SK-N-MC (cell line): Measurements from ENCODE around the gene MYH4.

ENCODE experiments used
- DNase-seq: peaks from one replicate; pipeline ENCODE4 v3.0.0-alpha.2; 2011; ENCODE audit warnings: low read depth, low spot score
- H3K27ac ChIP-seq: fragments of 200-600 bp; sonication (generic); 2 replicates; pipeline ENCODE4 v1.5.1; 2016; ENCODE audit warnings: mixed run types
- H3K36me3 ChIP-seq: fragments of 200-600 bp; sonication (generic); 2 replicates; pipeline ENCODE4 v1.6.1; 2017; ENCODE audit warnings: antibody characterized with exemption, low read length, mixed read lengths; ENCODE audit not compliant: insufficient read depth
- H3K4me3 ChIP-seq: fragments of 200-600 bp; sonication (generic); 2 replicates; pipeline ENCODE4 v1.5.1; 2016
- H3K9ac ChIP-seq: fragments of 200-600 bp; sonication (generic); 2 replicates; pipeline ENCODE4 v1.8.0; 2017; ENCODE audit warnings: mixed run types, mixed read lengths; ENCODE audit not compliant: insufficient read length
- H3K9me3 ChIP-seq: fragments of 200-600 bp; sonication (generic); 2 replicates; pipeline ENCODE4 v1.6.1; 2017; ENCODE audit warnings: low read depth, mild to moderate bottlenecking, antibody characterized with exemption, low read length, moderate library complexity, mixed read lengths
- EZH2 ChIP-seq: fragments of 200-600 bp; sonication (generic); IDR thresholded peaks from one replicate; pipeline ENCODE4 v1.6.1; 2017; ENCODE audit warnings: antibody characterized with exemption
- FOXP2 ChIP-seq: optimal IDR thresholded peaks from 2 replicates; pipeline ENCODE3; 2011; ENCODE audit warnings: mild to moderate bottlenecking, moderate library complexity; ENCODE audit not compliant: insufficient read depth; ENCODE audit errors: extremely low read length, control extremely low read depth
- POLR2AphosphoS5 ChIP-seq: IDR thresholded peaks from 2 replicates; pipeline ENCODE4 v1.6.1; 2012; ENCODE audit warnings: mild to moderate bottlenecking, low read depth, low read length, borderline replicate concordance

Gene MYH4

DNA sequence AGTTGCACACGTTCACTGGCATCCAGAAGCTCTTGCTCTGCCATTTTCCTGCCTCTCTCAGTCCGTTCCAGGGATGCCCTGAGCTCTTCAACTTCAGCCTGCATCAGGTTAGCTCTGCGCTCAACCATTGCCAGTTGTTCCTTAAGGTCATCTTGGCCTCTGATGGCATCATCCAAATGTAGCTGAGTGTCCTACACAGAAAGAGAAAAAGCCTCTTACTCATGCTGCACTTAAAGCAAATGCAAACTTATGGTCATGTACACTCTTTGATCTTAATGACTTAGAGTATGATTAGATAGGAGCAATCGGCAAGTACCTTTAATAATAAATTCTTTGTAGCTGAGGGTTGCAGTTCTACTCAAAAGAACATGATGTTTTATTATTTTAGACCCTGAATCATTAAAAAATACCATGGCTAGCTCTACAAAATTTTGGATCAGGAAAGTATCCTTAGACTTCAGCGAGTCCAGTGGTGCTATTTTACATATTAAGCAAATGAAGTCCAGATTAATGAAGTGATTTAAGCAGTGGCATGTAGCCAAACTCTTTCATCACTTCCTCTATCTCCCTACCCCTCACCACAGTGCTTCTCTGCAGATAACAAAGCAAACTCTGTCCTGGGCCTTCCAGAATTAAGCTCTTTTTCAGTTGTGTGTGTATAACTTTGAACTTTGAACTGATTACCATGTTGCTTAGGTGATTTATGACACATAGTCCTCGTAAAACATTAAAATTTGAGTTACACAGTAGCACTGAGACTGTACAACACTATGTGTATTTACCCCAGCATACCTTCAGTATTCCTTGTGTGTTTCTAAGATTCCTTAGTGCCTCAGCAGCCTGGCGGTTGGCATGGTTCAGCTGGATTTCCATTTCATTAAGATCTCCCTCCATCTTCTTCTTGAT lies 22.1 kb downstream of the MYH4 start:
- Histone ChIP-seq H3K9me3 (no peaks in the 10 kb centered on the region), H3K4me3 (no peak overlapping the region), H3K36me3 (no peaks in the 10 kb centered on the region), H3K9ac (no peak overlapping the region), H3K27ac (no peak overlapping the region)
- TF ChIP-seq FOXP2 (no peak), EZH2 (no peak), POLR2AphosphoS5 (no peak)
- DNase-seq, result no peak

DNA sequence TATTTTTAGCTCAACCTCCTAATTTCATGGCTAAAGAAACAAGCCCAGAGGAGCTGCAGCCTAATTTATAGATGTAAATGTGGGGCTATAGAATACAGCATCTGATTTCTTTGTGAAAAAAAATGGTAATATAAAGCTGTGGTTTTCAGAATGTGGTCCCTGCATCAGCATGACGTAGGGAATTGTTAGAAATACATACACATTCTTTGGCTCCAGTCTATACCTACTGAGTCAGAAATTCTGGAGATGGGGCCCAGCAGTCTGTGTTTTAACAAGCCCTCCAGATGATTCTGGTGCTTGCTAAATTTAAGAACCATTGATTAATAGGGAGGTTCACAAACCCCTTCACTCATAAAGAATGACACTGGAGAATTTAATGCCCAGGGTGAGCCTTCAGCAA lies 29.5 kb downstream of the MYH4 start:
- Histone ChIP-seq H3K36me3 (no peaks in the 10 kb centered on the region), H3K4me3 (no peak overlapping the region), H3K9me3 (no peaks in the 10 kb centered on the region), H3K9ac (no peak overlapping the region), H3K27ac (no peak overlapping the region)
- no peak for DNase-seq
- TF ChIP-seq FOXP2 (no peak), EZH2 (no peak), POLR2AphosphoS5 (no peak)

- Histone ChIP-seq H3K9me3 (no peaks in the 10 kb centered on the region), H3K4me3 (no peak overlapping the region), H3K9ac (no peak overlapping the region), H3K36me3 (no peaks in the 10 kb centered on the region), H3K27ac (no peak overlapping the region)
- no peak for DNase-seq
- no peak for TF ChIP-seq FOXP2
- TF ChIP-seq EZH2, result no peak
- TF ChIP-seq POLR2AphosphoS5, result no peak
These were observed 34.3 kb downstream of the MYH4 start for GRCh38 chr17:10435096-10435495.

GRCh38 chr17:10429421-10430045 lies 39.8 kb downstream of the MYH4 start:
- DNase-seq, result no peak
- no peak overlapping the region for H3K9ac ChIP-seq
- H3K27ac ChIP-seq, result no peak overlapping the region
- H3K9me3 ChIP-seq, result no peaks in the 10 kb centered on the region
- H3K4me3 ChIP-seq, result no peak overlapping the region
- no peak for TF ChIP-seq EZH2
- no peak for TF ChIP-seq POLR2AphosphoS5
- TF ChIP-seq FOXP2, result no peak
- no peaks in the 10 kb centered on the region for H3K36me3 ChIP-seq

DNA sequence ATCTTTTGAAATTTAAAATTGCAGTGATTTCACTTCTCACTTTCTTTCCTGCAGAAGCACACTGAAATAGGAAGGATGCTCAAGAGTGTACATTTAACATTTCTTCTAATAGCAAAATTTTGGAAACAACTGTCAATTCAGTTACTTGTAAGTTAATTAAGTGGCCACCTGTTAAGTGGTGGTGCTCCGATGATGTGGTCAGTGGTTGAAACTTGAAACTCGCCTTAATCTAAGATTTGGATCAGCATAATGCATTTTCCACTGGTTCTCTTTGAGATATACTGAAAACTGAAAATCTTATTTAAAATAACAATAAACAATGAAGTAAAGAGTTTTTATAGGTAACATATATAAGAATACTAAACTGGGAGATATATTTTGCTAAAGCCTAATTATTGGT lies 40.6 kb downstream of the MYH4 start:
- Histone ChIP-seq H3K36me3 (no peaks in the 10 kb centered on the region), H3K9ac (no peak overlapping the region), H3K27ac (no peak overlapping the region), H3K4me3 (no peak overlapping the region), H3K9me3 (no peaks in the 10 kb centered on the region)
- no peak for DNase-seq
- TF ChIP-seq EZH2 (no peak), FOXP2 (no peak), POLR2AphosphoS5 (no peak)

DNA sequence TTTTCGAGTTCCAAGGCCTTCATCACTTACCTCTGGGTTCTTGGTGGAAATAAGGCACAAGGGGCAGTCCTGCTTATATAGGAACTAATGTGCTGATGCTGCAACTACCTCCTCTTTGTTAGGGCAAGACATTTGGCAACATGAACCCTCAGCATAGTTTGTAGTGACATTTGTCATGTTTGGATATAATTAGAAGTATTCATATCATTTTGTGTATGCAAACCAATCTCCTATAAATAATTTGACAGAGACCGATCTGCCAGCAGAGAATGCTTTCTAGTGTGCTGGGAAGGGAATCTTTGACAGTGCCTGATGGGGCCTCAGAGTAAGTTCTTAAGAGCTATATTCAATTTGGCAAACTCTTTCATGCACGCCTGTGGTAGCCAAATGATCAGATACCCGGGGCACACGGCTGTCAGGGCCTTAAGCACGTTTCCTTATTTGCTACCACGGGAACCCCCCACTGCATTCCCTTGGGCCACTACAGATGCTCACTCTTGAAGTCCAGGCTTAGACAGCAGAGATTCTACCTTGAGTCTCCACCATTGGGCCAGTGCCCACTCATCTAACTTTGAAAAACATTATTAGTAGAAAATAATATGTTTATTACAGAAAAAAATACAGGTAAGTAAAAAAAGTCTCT lies 47.3 kb downstream of the MYH4 start, which contains the start of gene MYH8:
Gene MYH8 (minus strand): TSS at position 51 of the 643 bp plus-strand sequence. CDS start 1,723 bp downstream, outside the sequence.
- Histone ChIP-seq H3K27ac (no peak within 1 kb of the TSS), H3K36me3 (no peaks in the 10 kb centered on the region), H3K9ac (no peak within 1 kb of the TSS), H3K4me3 (no peak within 1 kb of the TSS), H3K9me3 (no peaks in the 10 kb centered on the region)
- TF ChIP-seq FOXP2, result no peak
- TF ChIP-seq EZH2, result no peak
- no peak for TF ChIP-seq POLR2AphosphoS5
- DNase-seq, result no peak

- TF ChIP-seq POLR2AphosphoS5, result no peak
- no peak for TF ChIP-seq EZH2
- no peak for TF ChIP-seq FOXP2
- Histone ChIP-seq H3K27ac (no peak overlapping the region), H3K4me3 (no peak overlapping the region), H3K9ac (no peak overlapping the region), H3K9me3 (no peaks in the 10 kb centered on the region), H3K36me3 (no peaks in the 10 kb centered on the region)
- DNase-seq, result no peak
These were observed 48.1 kb downstream of the MYH4 start for GRCh38 chr17:10421211-10421610.

DNA sequence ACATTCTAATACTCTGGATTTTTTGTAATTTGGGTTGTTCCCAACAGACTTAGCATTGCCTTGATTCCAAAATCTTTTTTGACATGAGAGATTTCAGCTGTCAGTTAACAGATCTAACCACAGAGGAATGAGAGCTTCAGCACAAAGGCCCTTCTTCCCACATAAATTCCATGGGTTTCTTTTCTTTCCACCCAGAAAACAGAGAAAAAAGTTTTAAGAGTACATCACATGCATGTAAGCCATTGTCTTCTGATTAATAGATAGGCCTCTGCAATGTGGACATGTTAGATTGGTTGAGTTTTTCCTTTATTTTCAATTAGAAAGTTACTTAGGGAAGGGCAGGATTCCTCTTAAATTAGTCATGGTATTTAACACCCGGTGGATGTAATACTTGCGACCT lies 48.5 kb downstream of the MYH4 start:
- H3K9me3 ChIP-seq, result no peaks in the 10 kb centered on the region
- H3K4me3 ChIP-seq, result no peak overlapping the region
- no peak for TF ChIP-seq FOXP2
- TF ChIP-seq EZH2, result no peak
- no peak for TF ChIP-seq POLR2AphosphoS5
- DNase-seq, result no peak
- no peak overlapping the region for H3K9ac ChIP-seq
- H3K27ac ChIP-seq, result no peak overlapping the region
- no peaks in the 10 kb centered on the region for H3K36me3 ChIP-seq
